ENCODE data around the gene KRTAP6-3. TPM values are rescaled to one million over a fixed set of nuclear protein-coding genes. Genes with fewer than 3 reads are reported as not detected.

The KRTAP6-3 gene
- total and polyA plus RNA-seq, 2 of the 8 experiments (the other 6 are each of a cell fraction or from before 2014, with no cell fraction given): not detected

GRCh38 chr21:30628109-30628508 lies 35.9 kb downstream of the KRTAP6-3 start:
- H4K91ac ChIP-seq (replicated peaks; ENCODE audit: insufficient read length, low read length): no peak overlapping the region
- no peak overlapping the region for H3K14ac ChIP-seq (ENCODE audit: insufficient read length)
- H4K5ac ChIP-seq (ENCODE audit: insufficient read length, low read depth, low read length): no peak overlapping the region
- no peak overlapping the region for H2BK12ac ChIP-seq (ENCODE audit: low read depth, low read length)
- H2BK5ac ChIP-seq (ENCODE audit: low read depth, low read length): no peak overlapping the region
- no peak overlapping the region for H4K8ac ChIP-seq (ENCODE audit: extremely low read depth, insufficient read depth, low read length)
- H3K4me2 ChIP-seq (ENCODE audit: insufficient read depth in 1 of 2, low read depth in 2 of 2, low read length in 2 of 2): no peak overlapping the region
- H3K9ac ChIP-seq (replicated peaks in 1 of 4; ENCODE audit: extremely low read depth in 1 of 4, low read depth in 3 of 4, low read length in 3 of 4): no peak overlapping the region
- no peak overlapping the region for H3K56ac ChIP-seq (replicated peaks; ENCODE audit: insufficient read length, low read depth, low read length)
- H3K9me3 ChIP-seq (ENCODE audit: insufficient read depth in 2 of 2, low read depth in 1 of 2, low read length in 1 of 2): peaks cover 7% of the 10 kb centered on the region in 2 experiments
- H3K79me2 ChIP-seq (ENCODE audit: control insufficient read depth in 1 of 2, insufficient read depth in 2 of 2, low read length in 2 of 2): no peaks in the 10 kb centered on the region
- peaks cover 0 to 1% (median 0%) of the 10 kb centered on the region in 4 experiments; a peak in 1 of 7 replicates for H3K27me3 ChIP-seq (replicated peaks in 1 of 4; ENCODE audit: control insufficient read depth in 3 of 4, extremely low read depth in 1 of 4, insufficient read depth in 3 of 4, low read length in 3 of 4)
- H2AFZ ChIP-seq (ENCODE audit: low read length): no peak overlapping the region
- ChIA-PET POLR2A (ENCODE audit: partially characterized antibody) (no interaction called here), CTCF (ENCODE audit: partially characterized antibody) (no interaction called here)
- H3K4me1 ChIP-seq (replicated peaks in 1 of 4; ENCODE audit: control insufficient read depth in 3 of 4, insufficient read depth in 4 of 4, low read length in 3 of 4): peaks cover 0 to 2% (median 0%) of the 10 kb centered on the region in 4 experiments; a peak in 2 of 7 replicates
- H3K79me1 ChIP-seq (ENCODE audit: low read depth, low read length): no peaks in the 10 kb centered on the region
- H2BK15ac ChIP-seq (ENCODE audit: low read length): no peak overlapping the region
- H3K36me3 ChIP-seq (ENCODE audit: control insufficient read depth in 2 of 4, insufficient read depth in 4 of 4, low read length in 3 of 4): no peaks in the 10 kb centered on the region
- H3K4ac ChIP-seq (replicated peaks; ENCODE audit: insufficient read length, low read depth, low read length): no peak overlapping the region
- H2AK5ac ChIP-seq (ENCODE audit: low read depth, low read length): no peak overlapping the region
- WGBS, 2 experiments (ENCODE audit: extremely low coverage in 1 of 2, insufficient coverage in 1 of 2, insufficient read length in 1 of 2, insufficient replicate concordance in 2 of 2, low coverage in 1 of 2, low lambda C conversion rate in 2 of 2, missing lambda C conversion rate in 1 of 2): 90% methylated on average over 4 of the region's 4 CpGs; no CpG with 5 or more reads in 1 of the 2 experiments
- no peak overlapping the region for H2BK20ac ChIP-seq (ENCODE audit: low read length)
- no peaks in the 10 kb centered on the region for H4K20me1 ChIP-seq (replicated peaks in 1 of 2; ENCODE audit: control insufficient read depth in 1 of 2, insufficient read depth in 2 of 2, low read length in 2 of 2)
- no peak overlapping the region for H3K27ac ChIP-seq (ENCODE audit: low read depth, low read length)
- H3K23me2 ChIP-seq (ENCODE audit: low read depth, low read length): no peaks in the 10 kb centered on the region
- DNase-seq (ENCODE audit: low read depth in 1 of 2, low spot score in 2 of 2): no peak
- no peak overlapping the region for H2BK120ac ChIP-seq (replicated peaks; ENCODE audit: low read depth, low read length)
- no peak overlapping the region for H3K4me3 ChIP-seq (ENCODE audit: extremely low read depth in 1 of 4, insufficient read depth in 2 of 4, low read depth in 3 of 4, low read length in 4 of 4)
- H3K18ac ChIP-seq (ENCODE audit: extremely low read depth, low read length): no peak overlapping the region
- no peak overlapping the region for H3K23ac ChIP-seq (ENCODE audit: insufficient read length)
- FAIRE-seq: no peak
- TF ChIP-seq POLR2AphosphoS5 (IDR thresholded peaks at IDR 0.05; ENCODE audit: low read depth, low read length) (no peak), RBBP5 (IDR thresholded peaks at IDR 0.05; ENCODE audit: borderline replicate concordance, low read depth, low read length) (no peak), ATF2 (IDR thresholded peaks at IDR 0.05; ENCODE audit: low read length) (no peak), BACH1 (IDR thresholded peaks at IDR 0.05; ENCODE audit: low read length) (no peak), PHF8 (conservative IDR thresholded peaks at IDR 0.05; ENCODE audit: low read depth, low read length) (no peak), CEBPB (IDR thresholded peaks at IDR 0.05; ENCODE audit: low read depth, low read length) (no peak), SP2 (IDR thresholded peaks at IDR 0.05; ENCODE audit: low read length) (no peak), E2F6 (IDR thresholded peaks at IDR 0.05) (no peak), EZH2 (IDR thresholded peaks at IDR 0.05; ENCODE audit: low read depth, low read length, severe bottlenecking) (no peak), YY1 (IDR thresholded peaks at IDR 0.05; ENCODE audit: low read depth, low read length) (no peak), EP300 (IDR thresholded peaks at IDR 0.05; ENCODE audit: borderline replicate concordance in 1 of 2, low read depth in 2 of 2, low read length in 2 of 2) (no peak)

Data from H1 (cell line).